ENCODE results near the gene CDKL4. TPM values are rescaled to one million over a fixed set of nuclear protein-coding genes. Genes with fewer than 3 reads are reported as not detected.

CDKL4 gene
- total and polyA plus RNA-seq, 2 of the 13 experiments (the other 11 are each of a cell fraction or from before 2014, with no cell fraction given): 0.29 to 0.50 TPM

- TF ChIP-seq SOX5 (CRISPR knock-in tag; IDR thresholded peaks at IDR 0.05; ENCODE audit: borderline replicate concordance) (peak; percentile 83), ZHX2 (IDR thresholded peaks at IDR 0.05; ENCODE audit: low read depth) (no peak), ZHX2 (CRISPR knock-in tag; IDR thresholded peaks at IDR 0.05; ENCODE audit: borderline replicate concordance) (no peak), SIX4 (CRISPR knock-in tag; IDR thresholded peaks at IDR 0.05) (peak; percentile 49; the same call in 1 of the 2 replicates), ARNT (IDR thresholded peaks at IDR 0.05) (peak; percentile 100), ZNF280D (CRISPR knock-in tag; IDR thresholded peaks at IDR 0.05) (peak; percentile 18; the same call in 1 of the 2 replicates), NCOA2 (CRISPR knock-in tag; IDR thresholded peaks at IDR 0.05) (peak; percentile 57), FOXO1 (CRISPR knock-in tag; IDR thresholded peaks at IDR 0.05) (peak; percentile 50; the same call in 1 of the 2 replicates), ZNF816 (CRISPR knock-in tag; IDR thresholded peaks at IDR 0.05; ENCODE audit: borderline replicate concordance) (no peak), XBP1 (CRISPR knock-in tag; IDR thresholded peaks at IDR 0.05) (no peak), SNAPC2 (CRISPR knock-in tag; IDR thresholded peaks at IDR 0.05) (0 out of 2 replicates have a peak, but pooled peaks have one; percentile 56), CEBPG (CRISPR knock-in tag; IDR thresholded peaks at IDR 0.05) (no peak), PAXIP1 (CRISPR knock-in tag; conservative IDR thresholded peaks at IDR 0.05) (0 out of 2 replicates have a peak, but pooled peaks have one; percentile 14), MYPOP (CRISPR knock-in tag; IDR thresholded peaks at IDR 0.05) (peak; percentile 55; the same call in 1 of the 2 replicates)
Observed at GRCh38 chr2:39216346-39217191, 27.2 kb downstream of the CDKL4 start (continued).

Measured in HepG2 (cell line).